Adrenal gland (tissue), 12 donors: ENCODE measurements around the gene MIGA2. TPM values are rescaled to one million over a fixed set of nuclear protein-coding genes. Genes with fewer than 3 reads are reported as not detected.

Source experiments
- DNase-seq, 7 donors: peaks; one replicate each; pipeline ENCODE4 v3.0.0-alpha.2; 2019 to 2020
- H3K27ac ChIP-seq, 5 donors: fragments of 200-600 bp; sonication (generic) in 4 of 5; 1 replicate in 3 of 5; 2 replicates in 2 of 5; pipeline versions ENCODE4 v1.5.1 to v1.8.0; 2016 to 2020; ENCODE audit warnings: mild to moderate bottlenecking in 1 of 5
- H3K27me3 ChIP-seq: fragments of 200-600 bp; 2 replicates; pipeline ENCODE4 v1.8.0; 2021
- H3K36me3 ChIP-seq, 2 donors: fragments of 200-600 bp; replicated peaks in 1 of 2; 1 replicate in 1 of 2; 2 replicates in 1 of 2; pipeline versions ENCODE4 v1.5.1 to v1.8.0; 2018 to 2022
- H3K4me1 ChIP-seq, 2 donors: fragments of 200-600 bp; replicated peaks in 1 of 2; 1 replicate in 1 of 2; 2 replicates in 1 of 2; pipeline versions ENCODE4 v1.5.1 to v1.8.0; 2018 to 2021
- H3K4me3 ChIP-seq, 4 donors: fragments of 200-600 bp; sonication (generic) in 3 of 4; one replicate each; pipeline ENCODE4 v1.5.1; 2016 to 2018
- H3K9me3 ChIP-seq, 3 donors: fragments of 200-600 bp; sonication (generic) in 1 of 3; replicated peaks in 1 of 3; 1 replicate in 2 of 3; 2 replicates in 1 of 3; pipeline versions ENCODE4 v1.5.1 to v1.8.0; 2016 to 2021
- CTCF ChIP-seq, 6 experiments: fragments of 450-650 bp in 4 of 6; fragments of 200-600 bp in 2 of 6; sonication (generic) in 1 of 6; IDR thresholded peaks; 1 replicate in 5 of 6; 2 replicates in 1 of 6; pipeline versions ENCODE4 v1.5.1 to v1.8.0; 2016 to 2021; ENCODE audit warnings: antibody characterized with exemption in 6 of 6, mild to moderate bottlenecking in 2 of 6, moderate library complexity in 1 of 6
- POLR2A ChIP-seq, 2 donors: fragments of 450-650 bp; IDR thresholded peaks; one replicate each; pipeline ENCODE4 v1.6.1; 2017; ENCODE audit warnings: antibody characterized with exemption in 2 of 2, mild to moderate bottlenecking in 2 of 2, moderate library complexity in 1 of 2
- WGBS, 4 donors: extraction: QIAGEN DNeasy Blood & Tissue Kit in 2 of 4; methylation state at CpG; one replicate each; pipeline versions ENCODE4 v1.1.5 to v1.1.7; 2013 to 2017; 5-methylcytosine and 5-hydroxymethylcytosine counted together
- intact Hi-C, 2 donors: fragments of 100-400 bp; cut with DNase I; formaldehyde crosslinking; loops; one replicate each; pipeline versions ENCODE4 v1.14.1 to v1.15.0; 2022 to 2023
- polyA plus RNA-seq, 3 donors: library from polyadenylated mRNA; stranded (reverse); fragments of 200-250 nt in 2 of 3; fragments of 350-450 nt in 1 of 3; fragmentation: Illumina TruSeq in 1 of 3; extraction: RNeasy Lipid Tissue Mini Kit (QIAGEN cat#74804) in 1 of 3; gene quantifications; one replicate each; pipeline ENCODE4 v1.2.3, GENCODE V29; 2013 to 2014
- total RNA-seq, 9 donors: library from RNA; depleted of rRNA in 4 of 9; stranded (reverse); fragments of >200 nt in 4 of 9; fragments of 120-200 nt in 1 of 9; fragmentation: NEBNext Ultra II Directional in 1 of 9; extraction: Animal tissue kit (Norgen Biotek cat#: 25700) in 1 of 9; gene quantifications; one replicate each; pipeline versions ENCODE4 v1.1.0 to v1.2.4, GENCODE V29; 2013 to 2023
- donor health status: healthy with polysubstance abuse.
- donor health status: Bipolar disorder and iron deficiency.
- donor health status: DM: yes; HTN: yes; CAD: no.
- donor health status: DM: no; HTN: no; CAD: no.
- donor health status: DM: no; HTN: no; CAD: no.
- donor health status: DM: yes; HTN: yes; CAD: no.

The MIGA2 gene
- total and polyA plus RNA-seq, 12 donors: 8.9 to 74.6 (median 43.7) TPM

GRCh38 chr9:129006328-129007034 lies 29.9 kb upstream of the MIGA2 start:
- 53 to 59% (median 56%) methylated on average over 17 to 21 of the region's 21 CpGs for WGBS, 4 donors
- intact Hi-C loops: no loop called here

GRCh38 chr9:129007035-129007765 lies 29.2 kb upstream of the MIGA2 start:
- Histone ChIP-seq H3K27ac (peak overlapping the region in 4 of 5 donors; percentile 14 to 77 (median 48)), H3K4me1 (peaks cover 11 to 39% of the 10 kb centered on the region in 2 donors), H3K27me3 (no peaks in the 10 kb centered on the region), H3K36me3 (peaks cover 0 to 49% of the 10 kb centered on the region in 2 donors), H3K4me3 (no peak overlapping the region), H3K9me3 (no peaks in the 10 kb centered on the region)
- TF ChIP-seq POLR2A (IDR thresholded peaks at IDR 0.05): no peak
- TF ChIP-seq CTCF (IDR thresholded peaks at IDR 0.05): peak in 2 of 6 experiments; percentile 3 to 4
- intact Hi-C loops: no loop called here
- DNase-seq: peak; percentile 22 to 78 (median 56)
- 53 to 69% (median 58%) methylated on average over 9 to 14 of the region's 14 CpGs for WGBS, 4 donors

More at GRCh38 chr9:129006328-129007034, 29.9 kb upstream of the MIGA2 start:
- peaks cover 0 to 51% of the 10 kb centered on the region in 2 donors for H3K36me3 ChIP-seq
- no peaks in the 10 kb centered on the region for H3K27me3 ChIP-seq
- no peak overlapping the region for H3K4me3 ChIP-seq
- H3K27ac ChIP-seq: peak overlapping the region in 4 of 5 donors; percentile 50 to 77 (median 60)
- H3K4me1 ChIP-seq: peaks cover 11 to 39% of the 10 kb centered on the region in 2 donors
- H3K9me3 ChIP-seq: no peaks in the 10 kb centered on the region
- DNase-seq: peak; percentile 72 to 92 (median 83)
- peak; percentile 66 to 83 (median 78) for TF ChIP-seq CTCF (IDR thresholded peaks at IDR 0.05)
- peak in 1 of 2 donors; percentile 10 for TF ChIP-seq POLR2A (IDR thresholded peaks at IDR 0.05)

- WGBS, 4 donors: 64 to 73% (median 68%) methylated on average over 15 to 18 of the region's 18 CpGs
- Histone ChIP-seq H3K36me3 (peaks cover 0 to 49% of the 10 kb centered on the region in 2 donors), H3K4me1 (peaks cover 11 to 39% of the 10 kb centered on the region in 2 donors), H3K27me3 (no peaks in the 10 kb centered on the region), H3K9me3 (no peaks in the 10 kb centered on the region), H3K27ac (peak overlapping the region in 3 of 5 donors; percentile 14 to 77 (median 51)), H3K4me3 (no peak overlapping the region)
- TF ChIP-seq POLR2A (IDR thresholded peaks at IDR 0.05) (no peak), CTCF (IDR thresholded peaks at IDR 0.05) (no peak)
- intact Hi-C loops: no loop called here
- DNase-seq: no peak
Measured at GRCh38 chr9:129007766-129008468, 28.5 kb upstream of the MIGA2 start.
